ENCODE data around the gene HOXB2. TPM values are rescaled to one million over a fixed set of nuclear protein-coding genes. Genes with fewer than 3 reads are reported as not detected.

The HOXB2 gene
- total and polyA plus RNA-seq, 2 experiments from 2014 or later: not detected

GRCh38 chr17:48568499-48569239 is 23.8 kb upstream of the HOXB2 start:
- Mint-ChIP-seq H3K9me3 (no peaks in the 10 kb centered on the region; the same call in 2 of the 3 replicates), H3K36me3 (ENCODE audit: low read depth) (no peaks in the 10 kb centered on the region), H3K27ac (no peak overlapping the region), H3K4me1 (peaks cover 23% of the 10 kb centered on the region), H3K4me3 (no peak overlapping the region), H3K27me3 (ENCODE audit: insufficient read depth, low read depth, poor library complexity) (peaks cover 3% of the 10 kb centered on the region)
- DNase-seq (ENCODE audit: low spot score) (no peak), ATAC-seq (no peak)
- peaks cover 71% of the 10 kb centered on the region for H3F3A ChIP-seq (replicated peaks; ENCODE audit: low read depth)
- TF ChIP-seq EZH2 (IDR thresholded peaks at IDR 0.05; ENCODE audit: low read depth, unreplicated experiment) (peak; percentile 98), NANOG (IDR thresholded peaks at IDR 0.05; ENCODE audit: borderline replicate concordance) (no peak), JUNB (IDR thresholded peaks at IDR 0.05; ENCODE audit: unreplicated experiment) (no peak)
- no peaks in the 10 kb centered on the region for H3K79me2 ChIP-seq (replicated peaks; ENCODE audit: insufficient read depth)
- no peak overlapping the region for H2AFZ ChIP-seq
- H3K4me1 ChIP-seq (ENCODE audit: insufficient read depth): peaks cover 72% of the 10 kb centered on the region
- 0 out of 2 replicates have a peak overlapping the region, but pooled peaks have one; percentile 24 for H3K4me3 ChIP-seq
- H3K4me2 ChIP-seq: peak overlapping the region; percentile 21
- H4K20me1 ChIP-seq (replicated peaks; ENCODE audit: insufficient read depth): peaks cover 70% of the 10 kb centered on the region
- no peaks in the 10 kb centered on the region for H3K9me2 ChIP-seq (ENCODE audit: insufficient read depth)
- no peak overlapping the region for H3K27ac ChIP-seq (ENCODE audit: low read depth)
- H3K36me3 ChIP-seq (ENCODE audit: insufficient read depth): no peaks in the 10 kb centered on the region
- H3K27me3 ChIP-seq (ENCODE audit: insufficient read depth): peaks cover 100% of the 10 kb centered on the region

GRCh38 chr17:48567646-48568354 is 22.9 kb upstream of the HOXB2 start:
- peak; percentile 23 for ATAC-seq
- TF ChIP-seq JUNB (IDR thresholded peaks at IDR 0.05; ENCODE audit: unreplicated experiment): no peak
- peak; percentile 82 for TF ChIP-seq EZH2 (IDR thresholded peaks at IDR 0.05; ENCODE audit: low read depth, unreplicated experiment)
- TF ChIP-seq POLR2AphosphoS5 (IDR thresholded peaks at IDR 0.05; ENCODE audit: low read depth): no peak
- TF ChIP-seq NANOG (IDR thresholded peaks at IDR 0.05; ENCODE audit: borderline replicate concordance): no peak
- no peak for TF ChIP-seq EZH2phosphoT487 (IDR thresholded peaks at IDR 0.05; ENCODE audit: unreplicated experiment)
- TF ChIP-seq ZNF114 (CRISPR knock-in tag; IDR thresholded peaks at IDR 0.05): no peak
- Histone ChIP-seq H2AFZ (no peak overlapping the region), H3K36me3 (ENCODE audit: insufficient read depth) (no peaks in the 10 kb centered on the region), H3K9me2 (ENCODE audit: insufficient read depth) (no peaks in the 10 kb centered on the region), H3K79me2 (replicated peaks; ENCODE audit: insufficient read depth) (no peaks in the 10 kb centered on the region), H3K27me3 (ENCODE audit: insufficient read depth) (peaks cover 100% of the 10 kb centered on the region), H3F3A (replicated peaks; ENCODE audit: low read depth) (peaks cover 65% of the 10 kb centered on the region), H3K4me2 (peak overlapping the region; percentile 21), H3K4me3 (0 out of 2 replicates have a peak overlapping the region, but pooled peaks have one; percentile 24), H3K27ac (ENCODE audit: low read depth) (no peak overlapping the region), H4K20me1 (replicated peaks; ENCODE audit: insufficient read depth) (peaks cover 69% of the 10 kb centered on the region), H3K4me1 (ENCODE audit: insufficient read depth) (peaks cover 70% of the 10 kb centered on the region)
- Mint-ChIP-seq H3K27me3 (ENCODE audit: insufficient read depth, low read depth, poor library complexity) (peaks cover 12% of the 10 kb centered on the region), H3K4me3 (no peak overlapping the region), H3K4me1 (peaks cover 24% of the 10 kb centered on the region), H3K9me3 (no peaks in the 10 kb centered on the region; the same call in 2 of the 3 replicates), H3K36me3 (ENCODE audit: low read depth) (no peaks in the 10 kb centered on the region), H3K27ac (no peak overlapping the region)
- no peak for DNase-seq (ENCODE audit: low spot score)

GRCh38 chr17:48567209-48567608 is 22.3 kb upstream of the HOXB2 start:
- H3K9me3 Mint-ChIP-seq: no peaks in the 10 kb centered on the region
- DNase-seq (ENCODE audit: low spot score) (no peak), ATAC-seq (no peak)
- H3K27ac ChIP-seq (ENCODE audit: low read depth): no peak overlapping the region
- H3K27me3 ChIP-seq (ENCODE audit: insufficient read depth): peaks cover 100% of the 10 kb centered on the region
- H3K4me3 Mint-ChIP-seq: no peak overlapping the region
- H3K4me3 ChIP-seq: no peak overlapping the region
- H3F3A ChIP-seq (replicated peaks; ENCODE audit: low read depth): peaks cover 65% of the 10 kb centered on the region
- H3K36me3 ChIP-seq (ENCODE audit: insufficient read depth): no peaks in the 10 kb centered on the region
- H3K27ac Mint-ChIP-seq: no peak overlapping the region
- peaks cover 75% of the 10 kb centered on the region for H3K4me1 ChIP-seq (ENCODE audit: insufficient read depth)
- H3K27me3 Mint-ChIP-seq (ENCODE audit: insufficient read depth, low read depth, poor library complexity): peaks cover 18% of the 10 kb centered on the region
- H3K4me1 Mint-ChIP-seq: peaks cover 29% of the 10 kb centered on the region
- H3K9me2 ChIP-seq (ENCODE audit: insufficient read depth): no peaks in the 10 kb centered on the region
- H3K4me2 ChIP-seq: no peak overlapping the region
- no peak overlapping the region for H2AFZ ChIP-seq
- no peaks in the 10 kb centered on the region for H3K79me2 ChIP-seq (replicated peaks; ENCODE audit: insufficient read depth)
- no peaks in the 10 kb centered on the region for H3K36me3 Mint-ChIP-seq (ENCODE audit: low read depth)
- peaks cover 68% of the 10 kb centered on the region for H4K20me1 ChIP-seq (replicated peaks; ENCODE audit: insufficient read depth)
- TF ChIP-seq ZNF114 (CRISPR knock-in tag; IDR thresholded peaks at IDR 0.05): no peak
- no peak for TF ChIP-seq CREB1 (CRISPR knock-in tag; IDR thresholded peaks at IDR 0.05; ENCODE audit: low read depth)
- no peak for TF ChIP-seq ZNF462 (CRISPR knock-in tag; IDR thresholded peaks at IDR 0.05)
- no peak for TF ChIP-seq POLR2AphosphoS5 (IDR thresholded peaks at IDR 0.05; ENCODE audit: low read depth)

All from GM23338 (cell line).